GM19351 (cell line): ENCODE measurements around the gene CYB5R4.
"Not testable (repeated sequence)": the region's sequence is repeated elsewhere in the genome, so short reads cannot be mapped to it uniquely, and the experiment has no call there.

Experiments
- ATAC-seq: cut with Tn5 transposase; IDR thresholded peaks from one replicate; pipeline ENCODE4 v1.9.1; 2021; ENCODE audit warnings: mild to moderate bottlenecking, moderate library complexity; ENCODE audit not compliant: unreplicated experiment

The CYB5R4 gene

DNA sequence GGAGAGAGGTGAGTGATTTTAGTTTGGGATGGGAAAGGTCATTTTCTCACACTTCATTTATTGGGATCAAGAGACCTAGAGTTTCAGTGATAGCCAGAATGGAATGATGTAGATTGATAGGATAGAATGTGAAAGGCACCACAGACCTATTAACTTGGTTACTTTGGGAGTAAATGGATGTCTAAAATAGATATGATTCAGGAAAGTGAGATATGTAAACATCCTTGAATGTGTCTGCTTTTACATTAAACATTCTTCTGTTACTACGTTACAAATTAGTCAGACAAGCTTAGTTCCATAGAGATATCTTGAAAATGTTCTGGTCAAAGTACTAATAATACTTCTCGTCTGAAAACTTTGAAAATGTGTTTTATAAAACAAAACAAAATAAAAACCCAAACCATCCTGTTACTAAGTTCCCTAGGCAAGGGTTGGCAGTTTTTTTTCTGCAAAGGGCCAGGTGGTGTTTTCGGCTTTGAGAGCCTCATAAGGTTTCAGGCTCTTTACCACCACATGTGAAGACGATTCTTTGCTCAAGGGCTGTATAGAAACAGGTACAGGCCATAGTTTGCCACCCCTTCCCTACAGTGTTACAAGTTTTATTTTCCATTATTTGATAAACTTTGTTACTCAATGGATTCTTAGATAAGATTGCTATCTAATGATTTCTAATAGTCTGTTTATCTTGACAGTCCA lies 3.4 kb downstream of the CYB5R4 start:
- ATAC-seq, result no peak

DNA sequence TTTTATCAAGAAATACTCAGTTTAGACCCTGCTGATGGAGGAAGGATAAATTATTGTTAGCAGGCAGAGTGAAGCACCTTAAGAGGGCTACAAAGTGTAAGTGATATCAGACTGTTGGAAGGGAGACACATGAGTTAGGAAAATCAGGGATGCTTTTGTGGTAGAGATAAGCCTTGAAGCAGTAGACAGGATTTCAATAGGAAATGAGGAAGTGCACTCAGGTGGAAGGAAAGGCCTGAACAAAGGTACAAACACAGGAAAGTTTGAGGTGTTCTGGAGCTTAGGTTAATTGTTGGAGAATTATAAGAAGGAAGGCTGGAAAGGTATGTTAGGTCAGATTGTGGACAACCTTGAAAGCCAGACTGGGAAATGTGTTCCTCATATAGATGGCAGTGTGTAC lies 7.6 kb downstream of the CYB5R4 start:
- no peak for ATAC-seq

- ATAC-seq, result no peak
Measured at GRCh38 chr6:83867527-83868161, 8.2 kb downstream of the CYB5R4 start.

DNA sequence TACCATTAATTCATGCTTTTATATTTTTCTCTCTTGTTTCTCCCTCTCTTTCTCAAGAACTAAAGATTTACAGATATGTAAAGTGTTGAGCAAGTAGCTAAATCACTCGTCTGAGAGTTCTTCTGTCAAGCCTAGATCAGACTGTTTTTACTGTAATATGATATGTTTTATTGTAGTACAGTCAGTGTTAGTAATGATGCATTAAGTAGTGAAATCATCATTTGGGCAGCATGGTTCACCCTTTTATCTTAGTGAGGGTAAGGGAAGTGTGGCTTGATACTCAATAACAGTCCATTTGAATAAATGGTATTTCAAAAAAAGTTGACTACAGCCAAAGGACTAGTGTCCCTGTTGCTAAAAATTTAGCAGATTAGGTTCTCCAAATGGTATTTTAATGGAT lies 9.2 kb downstream of the CYB5R4 start:
- ATAC-seq, result no peak

GRCh38 chr6:83870649-83871048 lies 11.2 kb downstream of the CYB5R4 start:
- ATAC-seq, result no peak

DNA sequence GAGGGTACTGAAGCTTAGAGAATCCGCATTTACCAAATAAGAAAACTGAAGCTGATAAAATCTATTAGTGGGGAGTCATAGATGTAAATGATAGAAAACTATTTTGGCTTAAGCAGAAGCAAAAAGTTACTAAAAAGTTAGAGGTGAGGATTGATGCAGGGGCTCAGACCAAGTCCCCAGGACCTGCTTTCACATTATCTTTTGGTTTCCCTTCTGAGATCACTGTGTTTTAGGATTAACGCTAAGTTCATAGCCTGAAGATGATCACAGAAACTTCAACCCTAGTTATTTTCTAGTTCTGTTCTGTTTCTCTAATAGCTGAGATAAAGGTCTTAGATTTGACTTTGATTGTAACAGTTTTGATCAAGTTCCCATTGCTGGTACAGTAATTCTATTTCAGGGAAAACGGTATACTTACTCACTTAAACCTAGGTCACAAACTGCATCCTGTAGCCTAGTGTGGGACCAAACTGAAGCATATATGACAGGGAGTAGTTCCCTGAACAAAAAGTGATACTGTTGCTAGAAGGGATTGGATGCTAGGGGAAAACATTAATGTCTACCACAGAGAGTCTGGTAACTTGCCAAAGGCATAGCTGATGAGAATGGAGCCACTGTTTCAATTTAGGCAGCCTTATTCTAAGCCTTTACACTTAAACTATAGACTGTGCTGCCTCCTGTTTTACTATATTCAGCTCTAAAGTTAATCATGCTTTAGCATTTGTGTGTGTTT lies 13.1 kb downstream of the CYB5R4 start:
- ATAC-seq, result no peak

DNA sequence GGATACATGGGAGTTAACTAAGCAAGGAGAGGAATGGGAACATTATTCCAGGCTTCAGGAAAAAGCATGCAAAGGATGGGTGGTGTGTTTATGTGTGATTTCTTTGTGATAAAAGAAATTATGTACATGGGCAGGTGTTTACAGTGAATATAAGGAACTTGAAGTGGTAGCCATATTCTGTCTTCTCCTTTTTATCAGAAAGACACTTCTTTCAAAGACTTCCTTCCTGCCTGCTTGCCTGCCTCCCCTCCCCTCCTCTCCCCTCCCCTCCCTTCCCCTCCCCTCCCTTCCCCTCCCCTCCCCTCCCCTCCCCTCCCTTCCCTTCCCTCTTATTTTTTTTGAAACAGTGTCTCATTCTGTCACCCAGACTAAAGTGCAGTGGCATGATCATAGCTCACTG lies 14.4 kb downstream of the CYB5R4 start:
- ATAC-seq, result no peak

- no peak for ATAC-seq
Measured at GRCh38 chr6:83875843-83876242, 16.4 kb downstream of the CYB5R4 start.

- no peak for ATAC-seq
Measured at GRCh38 chr6:83878902-83879644, 19.6 kb downstream of the CYB5R4 start.

DNA sequence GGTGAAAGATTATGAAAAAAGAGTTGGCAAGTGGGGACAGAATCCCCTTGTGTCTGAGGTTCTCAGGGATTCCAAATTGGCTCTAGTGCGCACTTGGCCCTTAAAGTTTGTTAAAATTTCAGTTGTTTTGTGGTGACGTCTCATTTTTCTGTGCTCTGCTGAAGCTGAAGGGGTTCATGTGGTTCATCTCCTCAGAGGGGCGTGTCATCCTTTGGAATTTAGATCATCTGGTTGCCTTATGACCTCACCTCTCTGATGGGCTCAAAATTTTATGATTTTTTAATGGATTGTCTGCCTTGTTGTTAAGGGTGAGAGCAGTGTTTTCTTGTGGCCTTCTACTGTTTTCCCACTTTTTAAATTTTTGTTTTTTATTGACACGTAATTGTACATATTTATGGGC lies 20.3 kb downstream of the CYB5R4 start:
- no peak for ATAC-seq

- ATAC-seq, result no peak
Measured at GRCh38 chr6:83883240-83883639, 23.8 kb downstream of the CYB5R4 start.

DNA sequence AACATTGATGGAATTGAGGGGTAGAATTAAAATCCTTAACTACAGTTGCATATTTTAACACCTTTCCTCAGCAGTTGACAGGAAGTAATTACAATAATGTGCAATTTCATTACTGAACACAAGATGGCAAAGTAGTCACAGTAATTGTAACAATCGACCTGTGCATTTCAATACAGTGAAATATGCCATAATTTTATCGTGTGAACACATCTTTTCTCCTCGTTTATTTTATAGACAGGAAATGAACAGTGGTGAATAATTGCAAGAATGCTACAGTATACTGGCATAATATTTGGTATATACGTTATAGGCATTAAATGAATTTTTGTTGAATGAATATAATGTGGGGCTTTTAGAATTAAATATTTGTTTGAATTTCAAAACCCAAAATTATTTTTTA lies 25.0 kb downstream of the CYB5R4 start:
- ATAC-seq, result peak; percentile 94

DNA sequence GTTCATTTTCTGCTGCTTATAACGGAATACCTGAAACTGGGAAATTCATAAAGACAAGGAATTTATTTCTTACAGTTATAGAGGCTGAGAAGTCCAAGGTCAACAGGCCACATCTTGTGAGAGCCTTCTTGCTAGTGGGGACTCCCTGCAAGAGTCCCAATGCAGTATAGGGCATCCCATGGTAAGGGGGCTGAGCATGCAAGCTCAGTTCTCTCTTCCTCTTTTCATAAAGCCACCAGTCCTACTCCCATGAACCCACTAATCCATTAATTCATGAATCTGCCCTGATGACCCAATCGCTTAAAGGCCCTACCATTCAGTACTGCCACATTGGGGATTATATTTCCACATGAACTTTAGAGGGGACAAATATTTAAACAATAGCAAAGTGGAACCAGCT lies 26.5 kb downstream of the CYB5R4 start:
- ATAC-seq, result no peak

- no peak for ATAC-seq
Measured at GRCh38 chr6:83889621-83890020, 30.1 kb downstream of the CYB5R4 start.

DNA sequence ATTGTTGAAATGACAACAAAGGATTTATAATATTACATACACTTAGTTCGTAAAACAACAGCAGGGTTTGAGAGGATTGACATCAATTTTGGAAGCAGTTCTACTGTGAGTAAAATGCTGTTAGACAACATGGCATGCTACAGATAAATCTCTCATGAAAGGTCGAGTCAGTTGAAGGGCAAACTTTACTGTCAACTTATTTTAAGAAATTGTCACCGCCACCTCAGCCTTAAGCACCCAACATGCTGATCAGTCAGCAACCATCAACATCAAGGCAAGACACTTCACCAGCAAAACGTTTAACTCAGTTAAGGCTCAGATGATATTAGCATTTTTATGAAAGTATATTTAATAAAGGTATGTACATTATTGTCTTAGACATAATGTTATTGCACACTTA lies 31.0 kb downstream of the CYB5R4 start:
- no peak for ATAC-seq

DNA sequence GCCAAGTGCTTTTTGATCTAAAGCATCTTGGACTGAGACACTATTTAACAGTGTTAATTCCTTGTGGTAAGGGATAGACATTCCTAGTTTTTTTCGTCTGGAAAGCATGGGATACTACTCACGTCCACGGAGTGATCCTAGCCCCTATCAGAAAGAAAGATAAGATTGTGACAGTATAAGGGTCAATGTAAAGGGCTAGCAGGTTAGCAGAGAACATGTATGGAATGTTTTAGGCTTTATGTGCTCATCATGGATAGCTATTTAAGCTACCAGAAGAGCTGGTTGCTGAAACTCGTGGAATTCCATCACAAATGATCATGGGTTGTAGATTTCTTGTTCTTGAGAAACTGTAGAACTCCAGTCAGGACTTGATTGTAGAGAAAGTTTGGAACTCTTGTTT lies 32.1 kb downstream of the CYB5R4 start:
- no peak for ATAC-seq

- ATAC-seq, result no peak
Measured at GRCh38 chr6:83893024-83893423, 33.5 kb downstream of the CYB5R4 start.

DNA sequence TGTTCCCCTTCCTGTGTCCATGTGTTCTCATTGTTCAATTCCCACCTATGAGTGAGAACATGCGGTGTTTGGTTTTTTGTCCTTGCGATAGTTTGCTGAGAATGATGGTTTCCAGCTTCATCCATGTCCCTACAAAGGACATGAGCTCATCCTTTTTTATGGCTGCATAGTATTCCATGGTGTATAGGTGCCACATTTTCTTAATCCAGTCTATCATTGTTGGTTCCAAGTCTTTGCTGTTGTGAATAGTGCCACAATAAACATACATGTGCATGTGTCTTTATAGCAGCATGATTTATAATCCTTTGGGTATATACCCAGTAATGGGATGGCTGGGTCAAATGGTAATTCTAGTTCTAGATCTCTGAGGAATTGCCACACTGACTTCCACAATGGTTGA lies 37.6 kb downstream of the CYB5R4 start:
- ATAC-seq, result not testable (repeated sequence)

- ATAC-seq, result no peak
Measured at GRCh38 chr6:83901624-83902023, 42.1 kb downstream of the CYB5R4 start.

- ATAC-seq, result no peak
Measured at GRCh38 chr6:83904395-83904794, 44.9 kb downstream of the CYB5R4 start.

DNA sequence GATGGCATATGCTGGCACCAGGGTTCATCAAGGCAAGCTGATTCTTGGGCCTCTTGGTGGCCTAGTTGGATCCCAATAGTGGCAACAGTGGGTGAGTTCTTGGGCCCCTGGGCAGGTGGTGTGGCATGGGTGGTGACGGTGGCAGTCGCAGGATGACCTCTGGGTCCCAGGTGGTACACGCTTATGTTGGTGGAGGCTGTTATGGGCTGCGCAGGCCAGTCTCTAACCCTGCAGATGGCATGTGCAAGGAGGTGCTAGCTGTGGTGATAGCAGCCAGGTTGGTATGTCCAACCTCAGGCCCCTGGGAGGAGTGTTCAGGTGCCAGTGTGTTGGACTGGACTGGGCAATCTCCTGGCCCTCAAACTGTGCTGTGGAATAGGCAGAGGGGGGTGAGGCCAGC lies 46.2 kb downstream of the CYB5R4 start:
- no peak for ATAC-seq
